Right ventricle myocardium superior (tissue), 1 donor: ENCODE results near the gene ECHS1. TPM values are rescaled to one million over a fixed set of nuclear protein-coding genes. Genes with fewer than 3 reads are reported as not detected.
A peak's percentile ranks its signal among the peaks of the same experiment; 100 is the strongest.
"Not testable (repeated sequence)": the region's sequence is repeated elsewhere in the genome, so short reads cannot be mapped to it uniquely, and the experiment has no call there.

Experiments used
- ATAC-seq: fragments of 200-7000 bp; cut with Tn5 transposase; one replicate; pipeline ENCODE4 v1.9.1; 2020; ENCODE audit warnings: mild to moderate bottlenecking; ENCODE audit not compliant: poor library complexity
- DNase-seq: peaks from one replicate; pipeline ENCODE4 v3.0.0-alpha.2; 2020
- intact Hi-C: fragments of 100-400 bp; cut with DNase I; formaldehyde crosslinking; loops from one replicate; pipeline ENCODE4 v1.11.2; 2022
- long read RNA-seq: library from polyadenylated mRNA; unstranded; transcript quantifications from one replicate; pipeline ENCODE4 v2.0.0, GENCODE V29; 2021
- total RNA-seq: library from RNA; stranded (reverse); fragmentation: NEBNext Ultra II Directional; extraction: Animal tissue kit (Norgen Biotek cat#: 25700); gene quantifications from one replicate; pipeline ENCODE4 v1.2.1, GENCODE V29; 2021
- donor health status: DM: no; HTN: yes; CAD: no; lungs with severe emphysema.

The ECHS1 gene
- 239 TPM for total RNA-seq
- long read RNA-seq, transcript ECHS1-201 (8 exons, 1,617 nt): major isoform, 889 of 940 reads
- long read RNA-seq, partial matches to known transcripts: 25 of 940 reads
- long read RNA-seq, other reads (novel, unspliced or antisense): 26 of 940 reads

DNA sequence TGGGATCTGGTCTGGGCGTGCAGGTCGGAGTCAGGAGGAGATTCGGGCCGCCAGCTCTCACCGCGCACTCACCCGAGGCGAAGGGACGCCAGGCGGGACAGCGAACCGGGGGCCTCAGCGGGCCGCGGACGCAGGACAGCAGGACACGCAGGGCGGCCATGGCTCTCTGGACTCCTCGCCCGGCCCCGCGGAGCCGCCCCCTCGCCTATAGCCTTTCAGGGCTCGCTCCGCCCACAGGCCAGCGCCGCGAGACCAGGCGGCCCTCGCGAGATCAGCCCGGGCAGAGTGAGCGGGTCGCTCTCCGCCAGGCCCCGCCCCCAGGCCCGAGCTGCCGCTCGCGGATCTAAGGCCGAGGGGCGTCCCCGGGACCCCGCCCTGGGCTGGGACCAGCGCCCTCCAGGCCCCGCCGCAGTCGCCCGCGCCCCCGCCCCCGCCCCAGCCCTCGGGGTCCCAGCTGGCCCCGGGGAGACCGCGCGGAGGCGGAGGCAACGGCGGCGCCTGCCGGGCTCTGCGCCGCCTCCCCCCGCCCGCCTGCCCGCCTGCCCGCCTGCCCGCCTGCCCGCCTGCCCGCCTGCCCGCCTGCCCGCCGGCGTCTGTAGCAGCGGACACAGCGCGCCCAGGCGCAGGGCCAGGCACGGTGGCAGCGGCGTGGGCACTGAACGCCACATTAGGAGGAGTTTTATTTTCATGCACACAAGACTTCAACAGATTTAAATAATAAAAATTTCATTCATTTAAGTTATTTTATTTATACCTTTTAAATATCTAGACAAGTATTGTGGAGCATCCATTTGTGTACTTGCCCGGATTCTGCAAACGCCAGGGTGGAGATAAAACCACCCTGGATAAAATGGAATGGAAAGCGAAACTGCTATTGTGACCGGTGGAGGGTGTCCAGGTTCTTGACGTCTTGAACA lies at the start of gene ECHS1:
ECHS1 (minus strand) TSS at position 181 of the 917 bp plus-strand sequence; CDS start at position 160, 21 bp downstream.
- intact Hi-C loops: no loop called here
- DNase-seq: peak; percentile 99
- ATAC-seq: peak; percentile 99

DNA sequence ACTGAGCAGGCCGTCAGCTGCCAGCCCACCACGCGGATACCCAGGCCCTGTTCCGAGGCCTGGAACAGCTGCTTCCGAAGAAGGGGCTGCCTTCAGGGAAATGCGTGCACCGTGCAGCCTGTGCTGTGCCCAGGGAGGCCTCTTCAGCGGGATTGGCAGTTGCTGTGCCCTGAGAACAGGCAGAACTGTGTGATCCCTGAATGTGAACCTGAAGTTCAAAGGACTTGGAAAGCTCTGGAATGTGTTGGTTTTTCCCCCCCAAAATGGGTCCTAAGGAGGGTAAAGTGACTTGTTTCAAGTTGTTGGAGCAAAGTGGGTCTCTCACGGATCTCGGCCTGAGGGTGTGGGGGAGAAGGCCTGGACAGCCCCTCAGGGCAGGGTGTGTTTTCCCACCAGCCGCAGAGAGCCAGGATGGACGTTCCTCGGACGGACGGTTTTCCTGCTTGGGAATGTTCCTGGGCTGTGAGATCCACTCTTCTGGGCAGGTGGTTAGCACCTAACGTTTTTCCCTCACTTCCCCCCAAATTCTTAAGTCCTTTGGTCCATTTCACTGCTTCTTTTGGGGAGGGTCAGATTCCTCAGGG lies 49.2 kb upstream of the ECHS1 start:
- DNase-seq (no peak), ATAC-seq (no peak)
- intact Hi-C loops: loop anchor here (10.0 kb wide), 1 partner anchor 152 kb away; no protein-coding TSS in a partner anchor

DNA sequence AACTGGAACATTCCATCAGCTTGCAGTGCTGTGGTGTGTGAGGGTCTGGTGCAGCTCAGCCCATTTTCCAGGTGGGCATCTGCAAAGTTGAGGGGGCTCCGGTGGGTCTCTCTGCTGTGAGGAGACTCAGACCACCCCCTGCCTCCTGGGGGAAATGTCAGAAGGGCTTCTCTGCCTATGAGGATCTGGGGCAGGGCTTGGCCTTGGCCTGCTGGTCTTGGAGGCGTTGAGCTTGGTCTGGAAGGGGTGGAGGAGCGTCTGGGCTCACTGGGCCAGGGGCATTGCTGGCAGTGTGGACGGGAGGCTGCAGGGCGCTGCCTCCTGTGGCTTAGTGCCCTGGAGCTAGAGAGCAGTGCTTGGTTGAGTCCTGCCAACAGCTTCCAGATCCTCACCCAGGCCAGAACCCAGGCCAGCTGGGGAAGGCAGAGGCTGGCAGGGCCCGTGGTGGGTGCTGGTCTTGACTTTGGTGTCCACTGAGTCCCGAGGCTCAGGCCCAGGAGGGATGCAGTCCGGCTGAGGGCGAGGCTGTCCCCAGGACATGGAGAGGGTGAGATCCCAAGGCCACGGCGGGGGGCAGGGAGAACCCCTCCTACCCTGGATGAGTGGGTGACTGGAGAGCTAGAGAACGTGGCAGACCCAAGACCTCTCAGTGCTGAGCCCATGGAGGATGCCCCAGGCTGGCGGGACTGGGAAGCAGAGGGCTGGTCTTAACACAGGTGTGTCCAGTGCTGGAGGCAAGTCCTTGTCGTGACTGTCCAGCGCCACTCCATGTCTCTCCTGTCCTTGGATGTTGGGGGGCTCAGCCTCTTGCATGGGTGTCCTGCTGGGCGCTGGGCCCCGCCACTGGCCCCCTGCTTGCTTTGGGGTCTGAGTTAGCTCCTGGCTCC lies 48.4 kb upstream of the ECHS1 start:
- intact Hi-C loops: loop anchor here (10.0 kb wide), 1 partner anchor 153 kb away; no protein-coding TSS in a partner anchor
- ATAC-seq (no peak), DNase-seq (peak; percentile 38)

DNA sequence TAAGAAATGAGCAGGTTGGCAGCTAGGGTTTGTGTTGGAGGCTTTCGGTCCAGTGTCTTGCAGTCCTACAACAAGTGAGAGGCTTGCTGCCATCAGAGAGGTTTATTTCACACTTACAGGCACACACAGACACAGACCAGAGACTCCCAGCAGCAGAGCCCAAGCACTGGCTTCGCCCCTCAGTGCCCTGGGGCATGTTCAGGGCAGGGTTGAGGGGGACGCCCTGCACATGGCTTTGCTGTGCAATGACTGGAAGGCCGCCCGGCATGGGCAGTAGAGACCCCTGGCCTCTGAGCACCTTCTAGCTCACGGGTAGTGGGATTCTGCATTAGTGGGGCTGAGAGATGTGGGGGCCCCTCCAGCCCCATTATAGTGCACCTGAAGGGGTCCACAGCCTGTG lies 47.4 kb upstream of the ECHS1 start:
- DNase-seq (no peak), ATAC-seq (no peak)
- intact Hi-C loops: loop anchor here (10.0 kb wide), 1 partner anchor 154 kb away; no protein-coding TSS in a partner anchor

DNA sequence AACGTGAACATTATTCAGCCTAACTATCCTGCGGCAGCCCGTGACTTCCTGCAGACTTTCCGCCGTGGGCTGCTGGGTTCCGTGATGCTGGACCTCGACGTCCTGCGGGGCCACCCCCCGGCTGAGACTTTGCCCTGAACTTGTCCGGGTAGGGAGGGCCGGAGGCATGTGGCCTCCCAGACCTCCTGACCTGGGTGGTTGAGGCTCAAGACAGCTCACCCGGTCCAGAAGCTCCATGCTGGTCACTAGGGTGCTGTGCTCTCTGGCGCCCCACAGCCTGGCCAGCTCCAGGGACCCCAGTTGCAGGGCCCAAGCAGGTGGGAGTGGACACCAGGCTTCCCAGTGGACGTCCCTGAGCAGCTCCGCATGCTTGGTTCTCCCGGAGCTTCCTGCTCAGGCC lies 46.9 kb upstream of the ECHS1 start:
- intact Hi-C loops: loop anchor here (10.0 kb wide), 1 partner anchor 155 kb away; no protein-coding TSS in a partner anchor
- no peak for ATAC-seq
- no peak for DNase-seq

DNA sequence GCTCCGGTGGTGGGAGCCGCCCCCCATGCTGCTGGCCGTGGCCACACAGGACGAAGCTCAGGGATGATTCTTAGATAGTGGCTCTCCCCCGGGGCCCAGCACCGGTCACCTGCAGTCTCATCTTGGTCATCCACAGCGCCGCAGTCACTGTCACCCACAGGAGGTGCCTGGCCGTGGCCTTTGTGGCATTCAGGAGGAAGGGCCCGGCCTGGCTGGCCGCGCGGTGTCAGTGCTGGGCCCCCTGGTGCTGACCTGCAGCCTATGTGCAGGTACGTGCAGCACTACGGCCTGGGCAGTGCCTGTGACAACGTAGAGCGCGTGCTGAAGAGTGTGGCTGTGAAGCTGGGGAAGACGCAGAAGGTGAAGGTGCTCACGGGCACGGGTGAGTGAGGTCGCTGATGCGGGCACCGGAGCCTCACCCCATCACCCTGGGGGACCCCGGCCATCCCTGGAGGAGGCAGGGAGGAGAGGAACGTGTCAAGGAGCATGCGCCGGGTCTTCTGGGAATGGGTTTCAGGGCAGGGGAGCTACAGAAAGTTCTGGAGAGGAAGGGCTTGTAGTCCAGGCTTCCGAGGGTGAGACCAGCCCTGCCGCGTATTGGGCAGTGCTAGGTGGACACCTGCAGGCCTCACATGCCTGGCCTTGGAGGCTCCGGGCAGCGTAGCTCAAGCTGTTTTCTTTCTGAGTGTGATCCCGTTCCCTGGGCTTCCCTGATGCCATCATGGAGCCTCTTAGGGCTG lies 46.2 kb upstream of the ECHS1 start:
- DNase-seq: no peak
- ATAC-seq: no peak
- intact Hi-C loops: no loop called here

DNA sequence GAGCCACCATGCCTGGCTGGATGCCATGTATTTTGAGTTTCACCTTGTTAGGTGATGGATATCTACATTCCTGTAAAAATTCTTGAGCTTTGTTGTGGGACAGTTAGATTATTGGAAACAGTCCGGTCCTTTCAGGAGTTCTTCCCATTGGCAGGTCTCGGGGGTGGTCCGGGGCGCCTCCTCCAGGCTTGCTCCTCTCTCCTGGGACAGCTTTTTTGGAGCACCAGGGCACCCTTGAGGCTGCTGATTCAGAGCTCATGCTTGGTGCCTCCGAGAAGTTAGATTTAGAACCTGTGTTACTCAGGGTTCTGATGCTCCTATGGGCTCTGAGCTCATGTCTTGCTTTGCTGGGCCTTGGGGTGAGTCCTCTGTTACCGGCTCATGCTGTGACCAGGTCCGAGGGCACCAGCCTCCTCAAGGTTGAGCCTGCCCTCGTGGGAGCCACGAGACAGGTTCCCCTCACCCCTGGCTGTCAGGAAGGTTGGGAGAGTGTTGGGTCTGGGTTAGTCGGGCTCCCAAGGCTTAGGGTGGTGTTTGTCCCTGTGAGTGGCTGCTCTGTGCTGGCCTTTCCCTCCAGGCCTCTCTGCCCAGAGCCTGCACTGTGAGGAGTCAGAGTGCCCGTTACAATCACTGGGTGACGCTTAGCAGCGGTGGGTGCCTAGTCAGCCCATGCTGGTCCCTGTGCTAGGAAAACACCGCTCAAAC lies 45.3 kb upstream of the ECHS1 start:
- DNase-seq: no peak
- ATAC-seq: no peak
- intact Hi-C loops: no loop called here

DNA sequence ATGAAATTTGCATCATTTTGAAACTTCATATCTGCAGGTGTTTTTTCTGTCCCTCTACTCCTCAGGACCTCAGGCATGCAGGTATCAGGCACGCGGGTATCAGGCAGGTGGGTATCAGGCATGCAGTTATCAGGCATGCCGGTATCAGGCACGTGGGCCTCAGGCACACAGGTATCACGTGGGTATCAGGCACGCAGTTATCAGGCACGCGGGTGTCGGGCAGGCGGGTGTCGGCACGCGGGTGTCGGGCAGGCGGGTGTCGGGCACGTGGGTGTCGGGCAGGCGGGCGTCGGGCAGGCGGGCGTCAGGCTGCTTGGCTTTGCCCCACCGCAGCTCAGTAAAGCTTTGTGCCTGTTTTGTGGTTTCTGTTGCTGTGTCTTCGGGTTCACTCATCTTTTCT lies 42.6 kb upstream of the ECHS1 start:
- DNase-seq (no peak), ATAC-seq (no peak)
- intact Hi-C loops: no loop called here

DNA sequence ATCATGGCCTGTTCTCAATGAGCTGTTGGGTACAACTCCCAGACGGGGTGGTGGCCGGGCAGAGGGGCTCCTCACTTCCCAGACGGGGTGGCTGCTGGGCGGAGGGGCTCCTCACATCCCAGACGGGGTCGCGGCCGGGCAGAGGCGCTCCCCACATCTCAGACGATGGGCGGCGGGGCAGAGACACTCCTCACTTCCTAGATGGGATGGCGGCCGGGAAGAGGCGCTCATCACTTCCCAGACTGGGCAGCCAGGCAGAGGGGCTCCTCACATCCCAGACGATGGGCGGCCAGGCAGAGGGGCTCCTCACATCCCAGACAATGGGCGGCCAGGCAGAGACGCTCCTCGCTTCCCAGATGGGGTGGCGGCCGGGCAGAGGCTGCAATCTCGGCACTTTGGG lies 41.2 kb upstream of the ECHS1 start:
- DNase-seq, ATAC-seq, intact Hi-C loops: not testable (repeated sequence)

DNA sequence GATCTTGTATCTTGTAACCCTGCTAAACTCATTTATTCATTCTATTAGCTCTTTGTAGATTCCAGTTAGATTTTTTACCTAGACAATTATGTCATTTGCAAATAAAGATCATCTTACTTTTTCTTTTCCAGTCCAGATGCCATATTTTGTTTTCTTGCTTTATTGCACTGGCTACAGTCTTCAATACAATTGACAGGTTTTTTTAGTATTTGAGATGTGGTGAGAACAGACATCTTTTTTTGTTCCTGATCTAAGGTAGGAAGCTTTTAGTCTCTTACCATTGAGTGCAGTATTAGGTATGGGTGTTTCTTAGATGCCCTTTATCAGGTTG lies 39.2 kb upstream of the ECHS1 start:
- intact Hi-C loops: no loop called here
- ATAC-seq (no peak), DNase-seq (no peak)

DNA sequence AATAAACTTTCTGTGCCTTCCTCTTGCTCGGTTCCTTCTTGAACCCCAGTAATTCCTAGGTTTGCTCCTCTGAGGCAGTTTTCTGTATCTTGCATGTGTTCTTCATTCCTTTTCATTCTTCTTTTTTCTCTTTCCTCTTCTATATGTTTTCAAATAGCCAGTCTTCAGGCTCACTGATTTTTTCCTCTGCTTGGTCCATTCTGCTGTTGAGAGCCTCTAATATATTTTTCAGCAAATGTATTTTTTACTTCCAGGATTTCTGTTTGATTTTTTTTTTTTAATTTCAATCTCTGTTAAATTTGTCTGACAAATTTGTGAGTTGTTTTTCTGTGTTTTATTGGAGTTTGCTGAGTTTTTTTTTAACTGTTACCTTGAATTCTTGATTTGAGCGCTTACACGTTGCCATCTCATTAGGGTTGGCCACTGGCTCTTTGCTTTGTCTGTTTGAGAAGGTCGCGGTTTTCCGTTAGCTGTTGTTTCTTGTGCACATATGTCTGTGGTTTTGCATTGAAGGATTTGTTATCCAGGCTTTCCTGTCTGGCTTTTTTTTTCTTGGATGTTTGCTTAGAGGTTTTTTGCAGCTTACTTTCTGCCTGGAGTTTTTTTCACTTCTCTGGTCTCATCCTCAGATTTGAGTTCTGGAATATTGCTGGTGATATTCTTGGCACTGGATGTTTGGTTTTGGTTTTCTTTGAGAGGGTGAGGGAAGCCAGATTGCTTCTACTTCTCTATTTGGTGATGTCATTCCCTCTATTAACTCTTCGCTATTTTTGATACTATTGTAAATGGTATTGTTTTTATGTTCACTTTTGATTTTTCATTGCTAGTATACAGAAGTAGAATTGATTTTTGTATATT lies 38.6 kb upstream of the ECHS1 start:
- DNase-seq: no peak
- intact Hi-C loops: no loop called here
- ATAC-seq: no peak

DNA sequence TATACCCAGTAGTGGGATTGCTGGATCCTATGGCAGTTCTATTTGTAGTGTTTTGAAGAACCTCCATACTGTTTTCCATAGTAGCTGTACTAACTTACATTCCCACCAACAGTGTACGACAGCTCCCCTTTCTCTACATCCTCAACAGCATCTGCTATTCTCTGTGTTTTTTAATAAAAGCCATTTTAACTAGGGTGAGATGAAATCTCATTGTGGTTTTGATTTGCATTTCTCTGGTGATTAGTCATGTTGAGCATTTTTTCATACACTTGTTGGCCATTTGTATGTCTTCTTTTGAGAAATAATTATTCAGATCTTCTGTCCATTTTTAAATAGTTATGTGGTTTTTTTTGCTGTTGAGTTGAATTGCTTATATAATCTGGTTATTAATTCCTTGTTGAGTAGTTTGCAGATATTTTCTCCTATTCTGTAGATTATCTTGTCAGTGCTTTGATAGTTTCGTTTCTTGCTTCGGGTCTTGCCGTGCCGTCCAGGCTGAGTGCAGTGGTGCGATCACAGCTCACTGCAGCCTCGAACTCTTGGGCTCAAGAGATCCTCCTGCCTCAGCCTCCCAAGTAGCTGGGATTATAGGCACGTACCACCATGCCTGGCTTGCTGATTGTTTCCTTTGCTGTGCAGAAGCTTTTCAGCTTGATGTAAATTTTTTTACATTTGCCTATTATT lies 32.8 kb upstream of the ECHS1 start:
- intact Hi-C loops: no loop called here
- ATAC-seq: no peak
- no peak for DNase-seq

DNA sequence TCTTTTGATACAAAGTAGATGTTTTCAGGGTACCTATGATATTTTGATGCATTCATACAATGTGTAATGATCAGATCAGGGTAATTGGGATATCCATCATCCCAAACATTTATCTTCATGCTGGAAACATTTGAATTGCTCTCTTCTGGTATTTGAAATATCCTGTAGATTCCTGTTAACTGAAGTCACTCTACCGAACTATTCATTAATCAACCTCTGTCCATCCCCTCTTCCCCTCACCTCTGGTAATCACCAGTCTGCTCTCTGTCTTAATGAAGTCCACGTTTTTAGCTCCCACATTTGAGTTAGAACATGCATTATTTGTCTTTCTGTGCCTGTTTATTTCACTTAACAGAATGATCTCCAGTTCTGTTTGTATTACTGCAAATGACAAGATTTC lies 32.1 kb upstream of the ECHS1 start:
- ATAC-seq (no peak), DNase-seq (no peak)
- intact Hi-C loops: no loop called here

DNA sequence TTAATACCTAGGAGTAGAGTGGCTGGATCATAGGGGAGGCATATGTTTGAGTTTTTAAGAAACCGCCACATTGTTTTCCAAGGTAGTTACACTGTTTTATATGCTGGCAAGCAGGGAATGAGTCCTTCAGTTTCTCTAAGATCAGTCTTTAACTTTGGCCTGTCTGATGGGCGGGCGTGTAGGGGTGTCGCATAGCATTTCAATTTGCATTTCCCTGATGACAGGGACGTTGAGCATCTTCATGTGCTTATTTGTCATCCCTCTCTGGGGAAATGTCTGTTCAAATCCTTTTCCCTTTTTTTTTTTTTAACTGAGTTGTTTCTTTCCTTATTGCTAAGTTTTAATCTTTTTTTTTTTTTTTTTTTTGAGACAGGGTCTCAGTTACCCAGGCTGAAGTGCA lies 30.6 kb upstream of the ECHS1 start:
- ATAC-seq: no peak
- no peak for DNase-seq
- intact Hi-C loops: no loop called here

DNA sequence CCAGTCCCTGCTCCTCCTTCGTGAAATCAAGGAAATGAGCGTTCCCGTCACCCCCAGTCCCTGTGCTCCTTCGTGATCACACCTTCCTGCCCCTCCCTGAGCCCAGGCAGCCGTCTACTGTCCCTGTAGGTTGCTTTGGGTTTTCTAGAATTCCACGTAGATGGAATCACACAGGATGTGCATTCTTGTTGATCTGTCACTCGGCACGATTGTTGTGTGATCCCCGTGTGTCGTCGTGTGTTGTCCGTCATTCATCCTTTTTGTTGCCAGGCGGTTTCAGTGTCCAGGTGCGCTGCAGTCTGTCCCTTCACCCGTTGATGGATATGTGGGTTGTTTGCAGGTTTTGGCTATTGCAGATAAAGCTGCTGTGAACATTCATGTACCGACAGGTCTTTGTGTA lies 30.2 kb upstream of the ECHS1 start:
- ATAC-seq (no peak), DNase-seq (no peak)
- intact Hi-C loops: no loop called here

DNA sequence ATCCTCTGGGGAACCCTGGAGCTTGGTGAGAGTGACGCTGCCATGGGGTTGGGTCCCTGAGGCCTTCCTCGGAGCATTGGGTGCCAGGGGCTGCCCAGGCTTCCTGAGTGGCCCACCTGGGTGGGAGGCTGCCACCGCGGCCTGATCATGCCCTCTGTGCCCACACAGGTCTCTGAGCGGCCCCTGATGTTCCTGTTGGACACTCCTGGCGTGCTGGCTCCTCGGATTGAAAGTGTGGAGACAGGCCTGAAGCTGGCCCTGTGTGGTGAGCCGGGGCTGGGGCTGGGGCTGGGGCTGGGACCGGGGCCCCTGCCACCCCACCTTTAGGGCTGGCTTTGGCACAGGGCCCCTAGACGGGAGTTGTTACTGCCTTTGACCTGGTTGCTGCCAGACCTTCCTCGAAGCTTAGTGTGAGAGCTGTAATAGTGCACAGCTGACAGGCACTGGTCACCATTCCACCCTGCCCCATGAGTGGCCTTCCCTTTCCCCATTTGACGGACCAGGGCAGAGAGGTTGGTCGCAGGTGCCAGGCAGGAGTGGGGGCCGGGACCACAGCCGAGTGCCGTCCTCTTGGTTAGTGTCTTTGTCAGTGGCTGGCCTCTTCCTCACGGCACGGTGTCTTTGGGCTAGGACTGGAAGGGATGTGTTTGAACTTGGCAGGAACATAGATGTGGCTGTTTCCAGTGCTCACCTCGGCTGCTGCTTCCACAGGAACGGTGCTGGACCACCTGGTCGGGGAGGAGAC lies 29.0 kb upstream of the ECHS1 start:
- ATAC-seq: no peak
- intact Hi-C loops: no loop called here

More for the DNA sequence above, 29.0 kb upstream of the ECHS1 start:
- no peak for DNase-seq
